Activated CD8-positive, alpha-beta memory T cell treated with anti-CD3 and anti-CD28 coated beads for 24 hours (primary cell): ENCODE results near the gene UNC5B.
"Not testable (repeated sequence)": the region's sequence is repeated elsewhere in the genome, so short reads cannot be mapped to it uniquely, and the experiment has no call there.

Experiments
- DNase-seq: peaks from one replicate; pipeline ENCODE4 v3.0.0-alpha.2; 2020

UNC5B gene

GRCh38 chr10:71209731-71210541 lies 2.4 kb upstream of the UNC5B start:
- DNase-seq = no peak

GRCh38 chr10:71210542-71210871 lies 1.9 kb upstream of the UNC5B start:
- DNase-seq = no peak

GRCh38 chr10:71211053-71211452 lies 1.3 kb upstream of the UNC5B start:
- DNase-seq = no peak

- DNase-seq = no peak
Measured at GRCh38 chr10:71211775-71212317, 524 bp upstream of the UNC5B start.

GRCh38 chr10:71213127-71213621 lies 804 bp downstream of the UNC5B start:
- DNase-seq = peak; percentile 66

GRCh38 chr10:71213761-71214440 lies 1.5 kb downstream of the UNC5B start:
- DNase-seq = no peak

- DNase-seq = no peak
Measured at GRCh38 chr10:71214641-71215559, 2.5 kb downstream of the UNC5B start.

- DNase-seq = no peak
Measured at GRCh38 chr10:71216363-71216695, 4.0 kb downstream of the UNC5B start.

GRCh38 chr10:71216751-71217265 lies 4.4 kb downstream of the UNC5B start:
- no peak for DNase-seq

- DNase-seq = no peak
Measured at GRCh38 chr10:71217266-71218045, 5.1 kb downstream of the UNC5B start.

- no peak for DNase-seq
Measured at GRCh38 chr10:71218046-71218650, 5.8 kb downstream of the UNC5B start.

- DNase-seq = no peak
Measured at GRCh38 chr10:71218651-71219050, 6.3 kb downstream of the UNC5B start.

GRCh38 chr10:71219236-71219917 lies 7.0 kb downstream of the UNC5B start:
- DNase-seq = not testable (repeated sequence)

GRCh38 chr10:71219918-71220688 lies 7.7 kb downstream of the UNC5B start:
- DNase-seq = no peak

- no peak for DNase-seq
Measured at GRCh38 chr10:71220689-71221540, 8.5 kb downstream of the UNC5B start.

- DNase-seq = no peak
Measured at GRCh38 chr10:71221586-71222202, 9.3 kb downstream of the UNC5B start.

GRCh38 chr10:71222601-71223346 lies 10.4 kb downstream of the UNC5B start:
- DNase-seq = no peak
